HG03108 (cell line): ENCODE data around the gene GYS2.
"Not testable (repeated sequence)": the region's sequence is repeated elsewhere in the genome, so short reads cannot be mapped to it uniquely, and the experiment has no call there.

Source experiments
- ATAC-seq: cut with Tn5 transposase; IDR thresholded peaks from one replicate; pipeline ENCODE4 v1.9.1; 2021; ENCODE audit warnings: moderate library complexity; ENCODE audit not compliant: unreplicated experiment

Gene GYS2

DNA sequence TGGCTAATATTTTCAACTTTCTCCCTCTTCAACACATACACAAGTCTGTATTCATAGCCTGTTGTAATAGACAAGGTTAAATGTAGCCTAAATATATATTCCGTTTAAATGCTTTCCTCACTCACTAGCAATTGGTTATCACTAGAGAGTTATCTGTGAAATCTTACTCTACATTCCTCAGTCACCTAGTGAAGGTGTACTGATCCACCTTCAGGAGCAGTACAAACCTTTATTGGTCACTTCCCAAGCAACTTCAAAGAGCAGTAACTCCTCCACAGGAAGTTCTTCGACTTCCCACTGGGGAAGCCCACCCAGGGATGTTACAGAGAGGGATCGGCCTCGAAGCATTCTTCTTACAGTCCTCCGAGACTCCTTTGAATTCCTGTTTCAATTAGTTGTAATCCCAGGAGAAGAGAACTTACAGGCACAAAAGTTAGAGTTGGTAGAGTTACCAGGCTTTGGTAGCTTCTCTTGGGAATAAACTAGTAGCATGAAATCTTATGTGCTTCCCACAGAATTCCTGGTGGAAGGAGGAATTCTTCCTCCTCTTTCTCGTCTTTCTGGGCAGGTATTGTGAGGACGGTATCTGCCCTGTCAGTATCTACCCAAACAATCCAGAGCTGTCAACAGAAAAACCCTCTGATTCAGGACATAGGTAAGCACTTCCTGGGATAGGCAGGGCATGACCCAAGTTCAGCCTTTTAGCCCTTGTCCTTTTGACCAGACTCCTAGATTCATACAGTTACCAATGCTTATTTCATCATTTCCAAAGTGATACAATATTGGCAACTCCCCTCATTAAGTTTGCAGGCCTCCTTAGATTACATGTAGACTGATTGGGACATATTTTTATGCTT is at the start of gene GYS2:
GYS2 (minus strand) TSS at position 603 of the 857 bp plus-strand sequence; CDS start at position 348, 255 bp downstream.
- ATAC-seq: no peak

DNA sequence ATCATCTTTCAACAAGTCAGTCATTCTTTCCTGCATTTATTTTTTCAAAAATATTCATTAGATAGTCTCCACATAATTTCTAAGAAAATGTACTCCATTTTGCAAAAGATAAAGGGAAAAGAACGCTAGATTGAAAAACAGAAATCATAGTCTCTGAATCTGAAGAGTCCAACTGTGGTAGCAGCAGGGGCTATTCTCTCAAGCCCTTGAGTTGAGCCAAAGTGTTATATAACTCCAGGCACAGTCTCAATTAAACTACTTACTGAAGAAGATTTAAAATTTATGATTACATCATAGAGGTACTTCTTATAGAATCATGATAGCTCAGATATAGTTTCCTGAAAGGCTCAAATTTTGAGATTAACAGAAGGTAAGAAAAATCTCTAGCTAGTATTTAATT is 47.2 kb upstream of the GYS2 start:
- no peak for ATAC-seq

DNA sequence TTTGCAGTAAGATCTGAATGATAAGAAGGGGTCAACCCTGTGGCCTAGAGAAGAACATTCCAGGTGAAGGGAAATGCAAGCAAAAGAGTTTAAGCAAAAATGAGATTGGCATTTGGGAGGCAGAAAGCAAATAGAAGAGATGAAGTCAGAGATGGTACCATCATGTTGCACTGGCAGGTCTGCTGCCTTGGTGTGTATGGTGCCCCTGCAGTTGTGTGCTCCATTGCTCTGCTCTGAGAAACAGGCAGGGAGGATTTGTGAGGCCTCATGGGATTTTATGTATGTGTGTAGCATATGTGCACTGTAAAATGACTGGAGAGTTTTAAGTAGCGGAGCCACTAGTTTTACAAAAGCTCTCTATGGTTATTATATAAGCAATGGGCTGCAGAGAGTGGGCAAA is 46.4 kb upstream of the GYS2 start:
- ATAC-seq: no peak

DNA sequence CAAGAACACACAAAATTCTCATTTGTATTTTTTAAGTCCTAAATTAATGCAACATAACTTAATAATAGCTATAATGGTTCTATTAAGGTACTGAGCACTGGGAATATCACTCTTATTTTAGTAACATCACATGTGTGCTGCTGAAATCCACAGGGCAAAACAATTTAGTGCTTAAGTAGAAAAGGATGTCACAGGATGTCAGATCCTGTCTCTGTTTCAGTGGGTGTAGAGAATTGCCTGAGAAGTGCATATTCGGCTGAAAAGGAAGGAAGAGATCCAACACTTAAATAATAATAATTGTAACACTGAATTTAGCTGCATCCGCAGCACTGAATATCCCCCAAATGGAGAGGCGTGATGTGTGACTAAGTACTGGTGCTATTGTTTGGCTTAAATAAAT is 44.4 kb upstream of the GYS2 start:
- no peak for ATAC-seq

DNA sequence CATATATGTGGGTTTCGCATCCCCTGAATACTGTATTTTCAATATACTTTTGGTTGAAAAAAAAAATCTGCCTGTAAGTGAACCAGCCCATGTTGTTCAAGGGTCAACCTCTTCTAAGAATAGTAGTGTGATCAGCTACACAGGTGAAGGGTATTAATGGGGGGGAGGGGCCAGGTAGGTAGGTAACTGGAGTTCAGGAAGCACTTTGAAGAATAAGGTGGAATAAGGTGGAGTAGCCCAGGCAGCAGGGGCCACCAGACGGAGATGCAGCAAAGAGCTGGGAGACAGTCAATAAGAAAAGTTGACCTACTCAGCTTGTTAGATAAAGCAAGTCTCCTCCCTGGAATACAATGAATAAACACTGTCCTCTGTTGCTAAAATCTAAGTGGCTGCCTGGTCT is 43.7 kb upstream of the GYS2 start:
- ATAC-seq: no peak

DNA sequence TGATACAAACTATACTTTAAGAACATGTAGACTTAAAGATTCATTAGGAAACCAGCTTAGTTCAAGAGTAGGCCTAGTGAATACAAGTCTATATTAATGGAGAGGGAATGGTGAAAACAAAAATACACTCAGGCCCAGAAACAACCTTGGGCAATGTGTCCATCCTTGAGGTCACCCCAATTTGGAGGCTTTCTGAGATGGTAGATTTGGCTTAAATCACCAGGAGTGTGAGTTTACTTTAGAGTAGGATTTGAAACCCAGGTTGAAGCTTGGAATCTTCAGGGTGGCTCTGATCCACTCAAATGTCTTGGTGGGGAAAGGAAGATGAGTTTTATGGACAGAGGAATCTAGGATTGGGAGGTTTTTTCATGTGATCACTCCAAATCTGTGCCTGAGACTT is 42.5 kb upstream of the GYS2 start:
- ATAC-seq: no peak

DNA sequence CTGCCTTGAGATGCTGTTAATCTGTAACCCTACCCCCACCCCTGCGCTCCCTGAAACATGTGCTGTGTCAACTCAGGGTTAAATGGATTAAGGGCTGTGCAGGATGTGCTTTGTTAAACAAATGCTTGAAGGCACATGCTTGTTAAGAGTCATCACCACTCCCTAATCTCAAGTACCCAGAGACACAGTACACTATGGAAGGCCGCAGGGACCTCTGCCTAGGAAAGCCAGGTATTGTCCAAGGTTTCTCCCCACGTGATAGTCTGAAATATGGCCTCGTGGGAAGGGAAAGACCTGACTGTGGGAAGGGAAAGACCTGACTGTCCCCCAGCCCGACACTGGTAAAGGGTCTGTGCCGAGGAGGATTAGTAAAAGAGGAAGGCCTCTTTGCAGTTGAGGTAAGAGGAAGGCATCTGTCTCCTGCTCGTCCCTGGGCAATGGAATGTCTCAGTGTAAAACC is 40.4 kb upstream of the GYS2 start:
- not testable (repeated sequence) for ATAC-seq

DNA sequence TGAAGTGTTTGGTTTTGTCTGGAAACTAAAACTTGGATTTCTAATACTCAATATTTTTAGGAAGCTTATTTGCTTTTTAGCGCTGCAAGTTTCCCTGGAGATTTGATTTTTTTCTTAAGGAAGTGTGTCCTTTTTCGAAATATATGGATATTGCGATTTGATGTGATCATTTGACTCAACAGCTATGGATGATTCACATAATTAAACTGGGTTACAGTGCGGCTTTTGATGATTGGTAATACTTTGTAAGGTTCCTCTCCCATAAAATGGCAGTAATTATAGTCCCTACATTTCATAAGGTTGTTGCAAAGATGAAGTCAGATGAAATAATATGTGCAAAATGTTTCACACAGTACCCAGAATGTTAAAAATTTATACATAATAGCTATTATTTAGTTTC is 39.9 kb upstream of the GYS2 start:
- ATAC-seq: no peak

DNA sequence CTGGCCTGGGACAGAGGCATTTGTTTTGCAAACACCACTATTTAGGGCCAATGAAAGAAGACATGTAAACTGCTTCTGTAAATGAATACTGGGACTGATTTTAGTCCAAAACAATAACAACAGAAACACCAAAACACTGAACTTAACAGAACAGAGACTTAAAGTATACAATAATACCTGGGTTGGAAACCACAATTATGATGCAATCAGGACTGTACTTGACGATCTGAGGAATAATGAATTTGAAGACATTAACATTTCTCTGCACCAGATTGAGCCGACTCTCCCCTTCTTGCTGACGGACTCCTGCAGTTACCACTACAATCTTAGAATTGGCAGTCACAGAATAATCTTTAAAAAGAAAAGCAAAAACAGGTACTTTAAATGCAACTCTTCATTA is 39.1 kb upstream of the GYS2 start:
- no peak for ATAC-seq

DNA sequence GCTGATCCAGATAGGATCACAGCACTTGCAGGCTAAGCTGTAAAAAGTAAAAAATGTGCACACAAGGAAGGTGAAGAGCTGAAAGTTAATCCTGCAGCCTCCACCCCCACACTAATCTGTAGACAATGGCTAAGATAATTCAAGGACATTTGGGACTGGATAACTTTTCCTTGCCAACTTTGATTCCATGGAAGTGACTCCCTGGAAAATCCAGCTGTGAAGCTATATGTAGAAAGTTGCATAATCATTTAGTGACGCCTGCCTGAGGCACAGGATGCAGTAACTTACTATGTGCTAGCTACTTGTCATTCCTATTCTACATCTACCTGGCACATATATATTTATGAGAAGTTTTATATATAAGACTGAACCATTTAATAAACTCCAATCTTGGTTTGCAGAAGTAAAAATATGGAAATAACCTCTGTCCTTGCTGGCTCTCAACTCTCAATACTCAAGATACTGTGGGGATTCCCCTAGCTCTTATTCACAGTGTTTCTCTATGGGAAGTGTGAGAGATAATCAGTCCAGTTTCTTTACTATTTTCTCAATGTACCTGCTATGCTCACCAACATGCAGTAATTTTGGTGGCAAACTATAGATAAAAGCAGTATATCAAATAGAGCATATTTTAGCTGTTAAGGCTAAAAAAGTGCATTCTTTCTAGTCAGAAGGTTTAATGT is 38.2 kb upstream of the GYS2 start:
- ATAC-seq: no peak

DNA sequence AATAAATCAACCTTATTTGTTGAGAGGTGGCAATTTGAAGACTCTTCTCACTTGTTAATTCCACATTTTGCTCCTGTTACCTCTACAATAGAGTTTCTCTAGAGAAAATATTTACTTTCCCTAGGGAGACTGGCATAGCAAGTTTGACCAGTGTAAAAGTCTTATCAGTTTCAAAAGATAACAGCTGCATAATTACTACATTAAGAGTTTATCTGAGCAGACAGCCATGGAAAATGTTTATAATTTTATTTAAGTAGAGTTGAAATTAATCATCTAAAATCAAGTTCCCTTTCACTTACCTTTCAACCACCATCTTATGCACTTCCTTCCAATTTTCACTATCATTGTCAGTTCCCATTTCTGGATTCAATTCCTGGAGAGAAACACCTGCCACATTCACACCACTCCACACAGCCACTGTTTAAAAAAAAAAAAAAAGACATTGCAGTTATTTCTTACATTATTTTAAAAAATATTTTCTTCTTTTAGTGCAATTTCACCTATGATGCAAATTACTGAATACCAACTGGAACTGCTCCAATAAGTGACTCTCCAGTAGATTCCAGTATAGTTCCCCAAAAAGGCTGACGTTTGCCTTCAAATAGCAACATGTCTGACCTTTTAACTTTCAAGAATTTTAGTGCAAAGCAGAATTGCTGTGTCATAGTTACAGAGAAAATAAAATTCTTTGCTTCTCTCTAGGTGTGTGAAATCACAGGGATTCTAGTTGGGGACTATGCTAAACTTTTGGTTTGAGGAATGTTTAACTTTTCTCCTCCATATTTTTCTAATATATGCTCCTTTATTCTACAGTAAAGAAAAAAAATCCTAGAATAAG is 33.6 kb upstream of the GYS2 start:
- ATAC-seq: no peak

DNA sequence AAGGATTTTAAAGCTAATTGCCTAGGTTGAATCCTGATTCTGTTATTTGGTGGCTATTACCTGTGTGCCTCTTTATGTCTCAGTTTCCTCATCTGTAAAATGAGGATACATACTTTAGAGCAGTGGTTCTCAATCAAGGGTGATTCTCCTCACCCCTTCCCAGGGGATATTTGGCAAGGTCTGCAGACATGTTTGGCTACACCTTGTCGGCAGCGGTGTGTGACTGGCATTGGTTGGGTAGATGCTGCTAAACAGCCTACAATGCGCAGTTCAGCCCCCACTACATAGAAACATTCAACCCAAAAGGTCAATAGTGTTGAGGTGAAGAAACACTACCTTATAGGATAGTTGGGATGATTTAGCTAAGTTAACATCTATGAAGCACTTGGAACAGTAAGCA is 29.6 kb upstream of the GYS2 start:
- ATAC-seq: no peak

DNA sequence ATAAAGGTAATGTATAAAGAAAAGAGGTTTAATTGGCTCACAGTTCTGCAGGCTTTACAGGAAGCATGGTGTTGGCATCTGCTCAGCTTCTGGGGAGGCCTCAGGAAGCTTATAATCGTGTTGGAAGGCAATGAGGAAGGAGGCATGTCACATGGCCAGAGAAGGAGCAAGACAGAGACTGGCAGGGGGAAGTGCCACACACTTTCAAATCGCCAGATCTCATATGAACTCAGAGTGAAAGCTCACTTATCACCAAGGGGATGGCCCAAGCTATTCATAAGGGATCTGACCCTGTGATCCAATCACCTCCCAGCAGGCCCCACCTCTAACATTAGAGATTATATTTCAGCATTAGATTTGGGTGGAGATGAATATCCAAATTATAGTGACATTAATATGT is 26.7 kb upstream of the GYS2 start:
- ATAC-seq: no peak

DNA sequence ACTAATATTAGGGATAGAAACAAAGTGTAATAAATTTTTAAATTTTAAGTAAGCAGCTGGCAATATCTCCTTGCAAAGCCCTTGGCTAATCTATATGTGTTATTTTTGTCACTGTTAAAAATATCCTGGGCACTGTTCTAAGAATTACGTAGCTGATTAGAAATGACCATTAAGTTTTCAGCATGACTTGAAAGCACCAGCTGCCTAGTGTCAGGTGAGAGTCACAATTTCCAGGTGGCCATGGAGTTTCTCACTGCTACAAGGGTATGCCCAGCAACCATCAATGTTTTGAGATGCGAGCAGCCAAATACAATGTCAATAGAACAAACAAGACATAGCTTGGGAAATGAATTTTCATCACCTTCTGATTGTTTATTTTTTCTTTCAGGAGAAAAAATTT is 23.3 kb upstream of the GYS2 start:
- no peak for ATAC-seq

DNA sequence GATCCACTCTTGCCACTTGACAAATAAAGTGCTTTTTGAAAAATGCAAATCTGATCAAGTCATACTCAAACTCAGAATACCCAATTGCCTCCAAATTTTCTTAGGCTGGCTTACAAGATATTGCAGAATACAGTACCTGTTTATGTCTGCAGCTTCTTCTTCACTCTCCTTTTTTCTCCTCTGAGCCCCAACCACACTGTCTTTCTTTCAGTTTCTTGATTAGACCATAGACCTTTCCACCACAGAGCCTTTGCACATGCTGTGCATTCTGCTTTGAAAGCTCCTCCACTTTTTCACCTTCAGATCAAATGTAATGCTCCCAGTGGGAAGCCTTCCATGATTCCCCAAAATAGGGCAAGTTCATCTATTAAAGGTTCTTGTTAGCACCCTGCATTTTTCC is 13.9 kb upstream of the GYS2 start:
- ATAC-seq: no peak

DNA sequence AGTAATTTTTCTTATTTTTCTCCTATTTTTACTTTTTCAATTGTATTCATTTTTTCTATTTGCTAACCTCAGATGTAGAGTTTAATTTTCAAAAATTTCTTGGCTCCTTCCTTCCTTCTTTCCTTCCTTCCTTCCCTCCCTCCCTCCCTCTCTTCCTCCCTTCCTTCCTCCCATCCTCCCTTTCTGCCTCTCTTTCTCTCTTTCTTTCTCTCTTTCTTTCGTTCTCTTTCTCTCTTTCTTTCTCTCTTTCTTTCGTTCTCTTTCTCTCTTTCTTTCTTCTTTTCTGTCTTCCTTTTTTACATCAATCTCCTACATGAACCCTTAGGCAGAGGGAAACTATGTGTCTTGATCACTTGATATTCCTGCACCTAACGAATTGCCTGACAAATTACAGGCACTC is 12.4 kb upstream of the GYS2 start:
- no peak for ATAC-seq

DNA sequence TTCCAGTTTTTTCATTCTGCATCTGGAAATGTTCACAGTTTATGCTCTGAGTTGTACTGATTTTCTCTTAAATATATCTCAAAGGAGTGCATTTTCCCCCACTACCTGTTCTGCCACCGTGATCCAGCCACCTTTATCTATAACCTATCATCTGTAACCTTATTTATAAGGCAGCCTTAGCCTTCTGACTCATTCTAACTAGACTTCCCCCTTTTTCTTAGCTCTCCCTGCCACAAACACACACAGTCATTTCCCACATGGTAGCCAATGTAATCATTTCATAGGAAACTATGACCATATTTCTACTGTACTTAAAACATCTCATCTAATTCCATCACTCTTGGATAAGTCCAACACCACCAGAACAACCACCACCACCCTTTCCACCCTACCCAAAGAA is 10.8 kb upstream of the GYS2 start:
- no peak for ATAC-seq

DNA sequence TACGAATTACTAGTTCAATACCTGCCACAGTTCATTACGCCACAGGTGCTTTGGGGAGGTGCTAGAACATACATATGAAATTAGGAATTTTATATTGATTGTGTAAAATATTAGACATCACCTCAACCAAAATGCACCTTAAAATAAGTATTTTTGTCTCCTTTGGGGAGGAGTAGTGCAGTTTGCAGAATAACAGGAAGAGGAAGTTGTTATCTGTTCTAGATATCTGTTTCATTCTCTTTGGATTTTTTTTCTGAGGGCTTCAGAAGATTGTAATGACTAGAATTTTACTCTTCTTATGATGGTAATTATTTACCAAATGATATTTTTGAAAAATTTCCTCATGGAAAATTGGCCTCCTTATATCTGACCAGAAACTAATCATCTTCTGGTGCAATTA is 9.9 kb upstream of the GYS2 start:
- ATAC-seq: no peak

DNA sequence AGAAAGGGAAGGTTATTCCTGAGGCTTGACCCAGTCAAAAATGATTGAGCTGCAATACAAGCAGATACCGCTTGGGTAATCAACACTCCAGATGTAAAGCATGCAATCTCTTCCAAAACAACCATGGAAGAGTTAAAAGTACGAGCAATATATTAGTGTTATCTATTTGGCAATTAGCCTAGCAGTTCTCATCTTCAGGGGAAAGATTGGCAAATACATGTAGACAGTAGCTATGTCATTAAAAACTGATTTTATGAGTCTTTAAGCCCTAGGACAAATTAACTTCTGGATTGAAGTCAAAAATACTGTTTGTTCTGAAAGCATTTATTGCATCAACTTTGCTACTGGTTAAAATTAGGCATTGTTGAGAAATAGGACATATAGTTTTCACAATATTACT is 9.3 kb upstream of the GYS2 start:
- ATAC-seq: no peak

DNA sequence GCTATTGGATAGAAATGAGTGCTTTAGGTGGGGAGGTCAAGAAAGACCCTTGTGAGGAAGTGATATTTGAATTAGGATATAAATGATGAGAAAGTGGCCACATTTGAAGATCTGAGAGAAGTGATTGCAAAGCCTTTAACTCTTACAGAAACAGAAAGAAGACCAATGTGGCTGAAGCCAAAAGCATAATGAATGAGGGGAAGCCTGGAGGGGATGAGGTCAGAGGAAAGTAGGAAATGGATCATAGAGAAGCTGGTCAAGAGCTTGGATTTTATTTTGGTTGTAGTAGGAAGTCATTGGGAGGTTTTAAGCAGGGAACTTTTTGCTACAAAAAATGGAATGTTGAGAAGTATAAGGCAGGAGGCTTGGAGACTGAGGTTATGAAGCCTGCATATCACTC is 3.5 kb upstream of the GYS2 start:
- no peak for ATAC-seq

DNA sequence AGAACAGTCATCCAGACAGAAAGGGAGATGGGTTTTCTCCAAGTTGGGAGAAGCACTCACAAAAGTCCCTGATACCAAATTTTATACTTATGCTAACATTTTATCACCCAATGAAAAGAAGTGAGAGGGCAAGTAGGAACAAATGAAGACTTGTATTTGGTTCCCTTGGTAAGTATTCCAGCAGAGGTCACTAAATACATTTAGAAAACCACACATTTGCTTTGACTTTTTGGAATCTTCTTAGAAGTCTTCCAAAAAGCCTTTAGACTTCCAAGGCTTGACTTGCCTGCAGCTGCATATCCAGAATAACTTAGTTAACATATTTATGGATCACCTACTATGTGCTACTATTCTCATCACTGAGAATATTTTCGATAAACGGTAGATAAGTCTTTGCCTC is 3.1 kb upstream of the GYS2 start:
- ATAC-seq: no peak

DNA sequence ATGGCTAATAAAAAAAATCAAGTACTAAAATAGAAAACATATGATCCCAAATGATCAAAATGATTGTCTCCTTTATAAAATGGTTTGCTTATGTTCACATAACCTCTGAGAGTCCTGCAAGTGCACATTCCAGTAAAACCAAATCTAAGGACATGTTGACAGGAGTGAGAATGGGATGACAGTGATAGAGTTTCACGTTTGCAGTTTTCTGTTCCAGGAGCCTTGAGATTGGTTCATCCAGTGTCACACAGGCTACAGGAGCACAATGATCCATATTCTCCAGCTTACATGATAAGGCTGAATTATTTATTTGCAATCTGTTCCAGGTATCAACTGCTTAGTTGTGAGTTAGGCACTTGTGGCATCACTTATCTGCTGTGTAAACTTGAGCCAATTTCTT is 1.5 kb upstream of the GYS2 start:
- no peak for ATAC-seq
